Effector memory CD8-positive, alpha-beta T cell (primary cell): ENCODE measurements around the gene C2CD4C.
A peak's percentile ranks its signal among the peaks of the same experiment; 100 is the strongest.
"Not testable (repeated sequence)": the region's sequence is repeated elsewhere in the genome, so short reads cannot be mapped to it uniquely, and the experiment has no call there.

Experiments
- ATAC-seq: fragments of 150-1000 bp; cut with Tn5 transposase; replicated peaks from 2 replicates; pipeline ENCODE4 v1.10.0; 2021; ENCODE audit warnings: mild to moderate bottlenecking, moderate library complexity
- DNase-seq, 3 experiments: peaks; one replicate each; pipeline ENCODE4 v3.0.0; 2021
- H3K27ac Mint-ChIP-seq, 2 donors: one replicate each; pipeline ENCODE4 v1.8.0; 2022; ENCODE audit warnings: mild to moderate bottlenecking in 2 of 2, mixed read lengths in 2 of 2, moderate library complexity in 2 of 2
- H3K27me3 Mint-ChIP-seq, 2 donors: one replicate each; pipeline ENCODE4 v1.8.0; 2022; ENCODE audit warnings: mixed read lengths in 2 of 2
- H3K36me3 Mint-ChIP-seq: one replicate; pipeline ENCODE4 v1.8.0; 2022; ENCODE audit warnings: mild to moderate bottlenecking, moderate library complexity, mixed read lengths; ENCODE audit not compliant: insufficient read depth
- H3K4me1 Mint-ChIP-seq, 2 donors: one replicate each; pipeline ENCODE4 v1.8.0; 2022; ENCODE audit warnings: low read depth in 2 of 2, mixed read lengths in 2 of 2
- H3K4me3 Mint-ChIP-seq, 2 donors: one replicate each; pipeline ENCODE4 v1.8.0; 2022; ENCODE audit warnings: mild to moderate bottlenecking in 2 of 2, mixed read lengths in 2 of 2, moderate library complexity in 2 of 2
- H3K9me3 Mint-ChIP-seq, 2 donors: one replicate each; pipeline ENCODE4 v1.8.0; 2022; ENCODE audit warnings: mixed read lengths in 2 of 2
- total RNA-seq, 9 experiments: gene quantifications; one replicate each; lab custom pipeline; 2026; lab: John Stamatoyannopoulos, UW

Gene C2CD4C, protein sequence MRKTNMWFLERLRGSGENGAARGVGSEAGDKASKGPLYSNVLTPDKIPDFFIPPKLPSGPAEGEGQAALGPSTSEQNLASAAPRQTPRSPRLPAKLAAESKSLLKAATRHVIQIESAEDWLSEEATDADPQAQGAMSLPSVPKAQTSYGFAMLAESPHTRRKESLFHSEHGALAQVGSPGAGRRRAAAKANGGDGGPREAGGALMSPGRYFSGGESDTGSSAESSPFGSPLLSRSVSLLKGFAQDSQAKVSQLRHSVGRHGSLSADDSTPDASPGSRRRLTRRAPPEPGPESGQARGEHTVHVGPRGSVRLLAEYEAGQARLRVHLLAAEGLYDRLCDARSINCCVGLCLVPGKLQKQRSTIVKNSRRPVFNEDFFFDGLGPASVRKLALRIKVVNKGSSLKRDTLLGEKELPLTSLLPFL
- total RNA-seq, result 0 to 0.60 (median 0.24) reads per million in 9 experiments

DNA sequence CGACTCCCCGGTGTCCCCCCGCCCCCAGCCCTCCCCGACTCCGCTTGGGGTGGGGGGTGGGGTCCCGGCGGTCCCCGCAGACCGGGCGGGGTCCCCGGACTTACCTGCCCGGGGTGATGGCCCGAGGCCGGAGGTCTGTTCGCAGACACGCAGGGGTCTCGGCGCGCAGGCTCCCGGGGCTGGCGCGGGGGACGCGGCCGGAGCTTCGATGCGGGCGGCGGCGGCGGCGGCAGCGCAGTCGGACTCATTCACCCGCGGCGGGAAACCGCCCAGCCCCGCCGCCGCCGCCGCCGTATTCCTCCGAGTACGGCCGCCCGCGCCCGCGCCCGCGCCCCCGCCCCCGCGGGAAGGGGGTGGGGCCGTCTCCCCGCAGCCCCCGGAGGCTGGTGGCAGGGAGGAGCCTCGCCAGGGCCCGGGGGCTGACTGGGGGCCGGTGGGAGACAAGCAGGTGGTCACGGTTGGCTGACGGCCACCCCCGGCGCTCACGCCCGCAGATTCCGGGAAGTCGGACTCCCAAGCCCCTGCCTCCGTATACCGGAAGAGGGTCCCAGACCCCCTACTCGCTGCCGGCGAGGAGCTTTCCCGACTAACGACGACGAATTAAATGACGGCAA, at the start of gene C2CD4C:
Gene C2CD4C (minus strand): TSS at position 246 of the 614 bp plus-strand sequence. CDS start 786 bp downstream, outside the sequence.
- DNase-seq (peak in 1 of 3 experiments; percentile 18), ATAC-seq (peak; percentile 56)
- no peaks in the 10 kb centered on the region for H3K36me3 Mint-ChIP-seq
- peak within 1 kb of the TSS in 1 of 2 donors; percentile 44 for H3K27ac Mint-ChIP-seq
- peak within 1 kb of the TSS; percentile 76 to 83 for H3K4me3 Mint-ChIP-seq
- peaks cover 9 to 22% of the 10 kb centered on the region in 2 donors for H3K27me3 Mint-ChIP-seq
- no peaks in the 10 kb centered on the region for H3K9me3 Mint-ChIP-seq
- H3K4me1 Mint-ChIP-seq, result peaks cover 5 to 6% of the 10 kb centered on the region in 2 donors

- no peak for DNase-seq
- H3K36me3 Mint-ChIP-seq, result no peaks in the 10 kb centered on the region
- no peak overlapping the region for H3K4me3 Mint-ChIP-seq
- peaks cover 18 to 38% of the 10 kb centered on the region in 2 donors for H3K27me3 Mint-ChIP-seq
- H3K9me3 Mint-ChIP-seq, result no peaks in the 10 kb centered on the region
- no peak for ATAC-seq
- peaks cover 0 to 5% of the 10 kb centered on the region in 2 donors for H3K4me1 Mint-ChIP-seq
- H3K27ac Mint-ChIP-seq, result no peak overlapping the region
Observed at GRCh38 chr19:458091-459042, 49.4 kb upstream of the C2CD4C start.

DNA sequence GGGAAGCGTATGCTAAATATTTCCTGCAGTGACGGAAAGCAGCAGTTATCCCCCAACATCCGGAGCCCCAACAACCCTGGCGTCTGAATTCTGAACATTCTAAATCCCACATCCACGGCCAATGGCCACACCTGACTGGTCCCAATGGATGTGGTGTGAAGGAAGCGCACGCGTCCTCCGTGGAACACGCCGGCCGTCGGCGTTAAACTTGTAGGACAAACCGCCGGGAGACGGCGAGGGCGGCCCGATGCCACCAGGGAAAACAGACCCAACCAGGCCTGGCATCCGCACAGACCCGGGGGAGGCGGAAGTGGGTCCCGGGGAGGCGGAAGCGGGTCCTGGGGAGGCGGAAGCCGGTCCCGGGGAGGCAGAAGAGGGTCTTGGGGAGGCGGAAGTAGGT, 48.7 kb upstream of the C2CD4C start:
- H3K27ac Mint-ChIP-seq, result no peak overlapping the region
- ATAC-seq (no peak), DNase-seq (no peak)
- peaks cover 0 to 5% of the 10 kb centered on the region in 2 donors for H3K4me1 Mint-ChIP-seq
- H3K27me3 Mint-ChIP-seq, result peaks cover 16 to 33% of the 10 kb centered on the region in 2 donors
- no peaks in the 10 kb centered on the region for H3K9me3 Mint-ChIP-seq
- no peaks in the 10 kb centered on the region for H3K36me3 Mint-ChIP-seq
- no peak overlapping the region for H3K4me3 Mint-ChIP-seq

- Mint-ChIP-seq H3K27me3 (peaks cover 8 to 24% of the 10 kb centered on the region in 2 donors), H3K4me3 (no peak overlapping the region), H3K27ac (no peak overlapping the region), H3K9me3 (no peaks in the 10 kb centered on the region), H3K4me1 (peaks cover 0 to 4% of the 10 kb centered on the region in 2 donors), H3K36me3 (no peaks in the 10 kb centered on the region)
- ATAC-seq (no peak), DNase-seq (no peak)
Observed at GRCh38 chr19:456547-457110, 47.7 kb upstream of the C2CD4C start.

DNA sequence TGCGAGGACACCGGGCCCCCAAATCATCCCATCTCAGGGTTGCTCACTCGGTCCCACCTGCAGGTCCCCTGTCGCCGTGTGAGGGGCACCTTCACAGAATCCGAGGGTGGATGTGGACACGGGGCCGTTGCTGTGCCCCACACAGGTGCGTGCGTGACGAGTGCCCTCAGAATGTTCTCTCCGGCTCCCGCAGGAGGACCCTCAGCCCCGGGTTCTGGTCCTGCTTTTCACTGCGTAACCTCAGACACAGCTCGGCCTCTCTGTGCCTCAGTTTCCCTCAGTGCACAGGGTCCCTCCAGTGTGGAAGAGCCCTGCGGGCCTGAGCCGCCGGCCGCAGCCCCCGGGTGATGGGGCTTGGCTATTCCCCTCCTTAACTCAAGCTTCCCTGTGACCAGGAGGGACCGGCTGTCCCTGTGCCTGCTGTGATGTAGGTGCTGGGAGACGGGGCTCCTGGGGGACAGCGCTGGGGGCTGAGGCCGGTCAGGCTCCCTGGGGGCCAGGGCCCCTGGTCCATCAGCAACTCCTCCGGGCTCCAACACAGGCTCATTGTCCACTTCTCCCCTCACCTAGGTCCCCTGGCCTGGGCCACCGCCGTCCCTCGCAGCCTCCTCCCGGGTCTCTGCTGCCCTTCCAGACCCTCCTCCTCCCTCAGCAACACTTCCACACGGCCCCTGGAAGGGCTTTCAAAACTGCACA, 47.1 kb upstream of the C2CD4C start:
- DNase-seq (no peak), ATAC-seq (no peak)
- Mint-ChIP-seq H3K9me3 (no peaks in the 10 kb centered on the region), H3K27ac (no peak overlapping the region), H3K4me1 (peaks cover 0 to 2% of the 10 kb centered on the region in 2 donors), H3K36me3 (no peaks in the 10 kb centered on the region), H3K27me3 (peaks cover 6 to 20% of the 10 kb centered on the region in 2 donors), H3K4me3 (no peak overlapping the region)

- Mint-ChIP-seq H3K27ac (no peak overlapping the region), H3K4me3 (no peak overlapping the region), H3K9me3 (peaks cover 0 to 4% of the 10 kb centered on the region in 2 donors), H3K4me1 (peaks cover 0 to 2% of the 10 kb centered on the region in 2 donors), H3K27me3 (peaks cover 6 to 20% of the 10 kb centered on the region in 2 donors), H3K36me3 (no peaks in the 10 kb centered on the region)
- no peak for ATAC-seq
- no peak for DNase-seq
Observed at GRCh38 chr19:455031-455705, 46.2 kb upstream of the C2CD4C start.

DNA sequence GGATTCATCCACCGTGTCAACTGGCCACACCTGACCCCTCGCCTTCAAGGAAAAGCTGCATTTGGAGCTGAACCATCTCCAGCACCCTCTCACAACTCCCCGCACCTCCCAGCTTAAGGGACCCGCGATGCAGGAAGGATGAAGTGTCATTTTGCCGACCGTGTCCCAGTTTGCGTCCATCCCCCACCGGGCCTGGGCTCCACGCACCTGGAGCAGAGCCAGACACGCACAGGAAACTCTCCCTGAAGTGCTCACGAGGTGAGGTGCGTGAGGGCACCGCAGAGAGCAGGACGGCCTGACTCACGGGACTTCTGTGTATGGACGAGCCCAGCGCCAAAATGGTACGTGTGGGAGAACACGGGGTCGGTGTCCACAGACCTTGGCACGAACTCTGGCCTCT, 44.7 kb upstream of the C2CD4C start:
- Mint-ChIP-seq H3K4me1 (peaks cover 0 to 2% of the 10 kb centered on the region in 2 donors), H3K9me3 (peaks cover 0 to 4% of the 10 kb centered on the region in 2 donors), H3K36me3 (no peaks in the 10 kb centered on the region), H3K4me3 (no peak overlapping the region), H3K27ac (no peak overlapping the region), H3K27me3 (peaks cover 6 to 20% of the 10 kb centered on the region in 2 donors)
- ATAC-seq (no peak), DNase-seq (no peak)

- no peak for DNase-seq
- H3K4me1 Mint-ChIP-seq, result peaks cover 0 to 2% of the 10 kb centered on the region in 2 donors
- no peak for ATAC-seq
Observed at GRCh38 chr19:452829-453228, 43.9 kb upstream of the C2CD4C start.

GRCh38 chr19:450912-451481, 42.0 kb upstream of the C2CD4C start:
- not testable (repeated sequence) for H3K27ac Mint-ChIP-seq, H3K36me3 Mint-ChIP-seq, ATAC-seq, DNase-seq, H3K4me3 Mint-ChIP-seq, H3K9me3 Mint-ChIP-seq, H3K4me1 Mint-ChIP-seq, H3K27me3 Mint-ChIP-seq

More at GRCh38 chr19:452829-453228, 43.9 kb upstream of the C2CD4C start:
- H3K27ac Mint-ChIP-seq, result no peak overlapping the region
- peaks cover 6 to 19% of the 10 kb centered on the region in 2 donors for H3K27me3 Mint-ChIP-seq
- H3K36me3 Mint-ChIP-seq, result no peaks in the 10 kb centered on the region
- peaks cover 0 to 4% of the 10 kb centered on the region in 2 donors for H3K9me3 Mint-ChIP-seq
- H3K4me3 Mint-ChIP-seq, result no peak overlapping the region

- ATAC-seq, result no peak
- H3K4me3 Mint-ChIP-seq, result no peak overlapping the region
- DNase-seq, result no peak
Observed at GRCh38 chr19:449916-450315, 41.0 kb upstream of the C2CD4C start.

GRCh38 chr19:447816-448560, 39.0 kb upstream of the C2CD4C start:
- H3K36me3 Mint-ChIP-seq, result no peaks in the 10 kb centered on the region
- no peak for ATAC-seq
- H3K27me3 Mint-ChIP-seq, result no peaks in the 10 kb centered on the region
- peaks cover 0 to 4% of the 10 kb centered on the region in 2 donors for H3K9me3 Mint-ChIP-seq
- H3K4me1 Mint-ChIP-seq, result no peaks in the 10 kb centered on the region
- H3K4me3 Mint-ChIP-seq, result no peak overlapping the region
- no peak for DNase-seq
- H3K27ac Mint-ChIP-seq, result no peak overlapping the region

More at GRCh38 chr19:449916-450315, 41.0 kb upstream of the C2CD4C start:
- Mint-ChIP-seq H3K27me3 (no peaks in the 10 kb centered on the region), H3K27ac (no peak overlapping the region), H3K9me3 (peaks cover 0 to 4% of the 10 kb centered on the region in 2 donors), H3K4me1 (no peaks in the 10 kb centered on the region), H3K36me3 (no peaks in the 10 kb centered on the region)
